GM19452 (cell line): Measurements from ENCODE around the gene KCNN1.
"Not testable (repeated sequence)": the region's sequence is repeated elsewhere in the genome, so short reads cannot be mapped to it uniquely, and the experiment has no call there.

Experiments used
- ATAC-seq: cut with Tn5 transposase; IDR thresholded peaks from one replicate; pipeline ENCODE4 v1.9.1; 2021; ENCODE audit not compliant: unreplicated experiment

KCNN1 gene

GRCh38 chr19:17967257-17968051, 547 bp downstream of the KCNN1 start:
- no peak for ATAC-seq

- no peak for ATAC-seq
These were observed 1.5 kb downstream of the KCNN1 start for GRCh38 chr19:17968362-17968761.

- no peak for ATAC-seq
These were observed 2.3 kb downstream of the KCNN1 start for GRCh38 chr19:17969096-17969792.

GRCh38 chr19:17972230-17972629, 5.3 kb downstream of the KCNN1 start:
- ATAC-seq = no peak

GRCh38 chr19:17973759-17974158, 6.9 kb downstream of the KCNN1 start:
- no peak for ATAC-seq

- no peak for ATAC-seq
These were observed 7.6 kb downstream of the KCNN1 start for GRCh38 chr19:17974551-17974950.

- no peak for ATAC-seq
These were observed 8.1 kb downstream of the KCNN1 start for GRCh38 chr19:17975032-17975431.

- no peak for ATAC-seq
These were observed 10.1 kb downstream of the KCNN1 start for GRCh38 chr19:17977021-17977420.

- no peak for ATAC-seq
These were observed 10.6 kb downstream of the KCNN1 start for GRCh38 chr19:17977488-17977887.

GRCh38 chr19:17981611-17982010, 14.7 kb downstream of the KCNN1 start:
- ATAC-seq = no peak

- no peak for ATAC-seq
These were observed 15.5 kb downstream of the KCNN1 start for GRCh38 chr19:17982430-17982829.

GRCh38 chr19:17985037-17985818, 18.3 kb downstream of the KCNN1 start:
- no peak for ATAC-seq

- not testable (repeated sequence) for ATAC-seq
These were observed 19.7 kb downstream of the KCNN1 start for GRCh38 chr19:17986569-17986968.

- no peak for ATAC-seq
These were observed 21.3 kb downstream of the KCNN1 start for GRCh38 chr19:17988161-17988560.

- no peak for ATAC-seq
These were observed 22.7 kb downstream of the KCNN1 start for GRCh38 chr19:17989425-17990094.

- no peak for ATAC-seq
These were observed 26.3 kb downstream of the KCNN1 start for GRCh38 chr19:17993076-17993813.

GRCh38 chr19:17996826-17997316, 30.0 kb downstream of the KCNN1 start:
- no peak for ATAC-seq

GRCh38 chr19:17997969-17998826, 31.3 kb downstream of the KCNN1 start:
- no peak for ATAC-seq

- no peak for ATAC-seq
These were observed 31.9 kb downstream of the KCNN1 start for GRCh38 chr19:17998827-17999150.
